HG02885 (cell line): ENCODE results near the gene ZNF668.
"Not testable (repeated sequence)": the region's sequence is repeated elsewhere in the genome, so short reads cannot be mapped to it uniquely, and the experiment has no call there.

Experiments
- ATAC-seq: cut with Tn5 transposase; IDR thresholded peaks from one replicate; pipeline ENCODE4 v1.9.1; 2021; ENCODE audit warnings: mild to moderate bottlenecking; ENCODE audit not compliant: unreplicated experiment, poor library complexity

ZNF668 gene

DNA sequence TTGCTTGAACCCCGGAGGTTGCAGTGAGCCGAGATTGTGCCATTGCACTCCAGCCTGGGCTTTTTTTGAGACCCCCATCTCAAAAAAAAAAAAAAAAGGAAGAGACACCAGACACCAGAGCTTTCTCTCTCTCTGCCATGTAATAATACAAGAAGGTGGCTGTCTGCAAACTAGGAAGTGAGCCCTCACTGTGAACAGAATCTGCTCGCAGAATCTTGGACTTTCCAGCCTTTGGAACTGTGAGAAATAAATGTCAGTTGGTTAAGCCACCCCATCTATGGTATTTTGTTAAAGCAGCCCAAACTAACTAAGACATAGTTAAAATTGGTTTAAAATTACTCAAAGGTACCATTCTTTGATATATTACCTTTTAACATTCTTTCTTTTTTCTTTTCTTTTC lies 53.5 kb downstream of the ZNF668 start:
- no peak for ATAC-seq

DNA sequence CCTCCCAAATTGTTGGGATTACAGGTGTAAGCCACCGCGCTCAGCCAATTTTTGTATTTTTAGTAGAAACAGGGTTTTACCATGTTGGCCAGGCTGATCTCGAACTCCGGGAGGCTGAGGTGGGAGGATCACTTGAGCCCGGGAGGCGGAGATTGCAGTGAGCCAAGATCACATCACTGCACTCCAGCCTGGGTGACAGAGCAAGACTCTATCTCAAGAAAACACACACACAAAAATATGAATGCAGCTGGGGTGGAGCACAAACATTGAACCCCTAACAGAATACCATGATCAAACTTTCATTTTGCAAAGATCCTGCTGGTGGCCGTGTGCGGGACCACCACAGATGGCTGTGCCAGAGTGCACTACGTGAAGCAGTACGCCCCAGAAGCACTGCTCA lies 56.3 kb downstream of the ZNF668 start:
- ATAC-seq = not testable (repeated sequence)

DNA sequence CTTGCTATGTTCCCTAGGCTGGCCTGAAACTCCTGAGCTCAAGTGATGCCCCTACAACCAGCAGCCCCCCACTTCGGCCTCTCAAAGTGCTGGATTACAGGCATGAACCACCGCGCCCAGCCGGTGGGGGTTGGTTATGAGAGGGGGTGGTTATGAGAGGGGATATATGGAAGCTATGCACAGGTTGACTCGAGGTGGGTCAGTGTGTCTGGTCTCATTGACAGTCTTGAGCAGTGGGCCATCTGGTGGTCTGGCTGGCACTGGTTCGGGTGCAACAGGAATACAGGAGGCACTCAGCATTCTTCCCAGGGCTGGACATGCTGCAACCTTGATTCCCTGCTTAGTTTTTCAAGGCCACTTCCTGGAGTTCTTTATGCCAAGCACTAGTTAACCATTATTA lies 58.0 kb downstream of the ZNF668 start:
- ATAC-seq = no peak

DNA sequence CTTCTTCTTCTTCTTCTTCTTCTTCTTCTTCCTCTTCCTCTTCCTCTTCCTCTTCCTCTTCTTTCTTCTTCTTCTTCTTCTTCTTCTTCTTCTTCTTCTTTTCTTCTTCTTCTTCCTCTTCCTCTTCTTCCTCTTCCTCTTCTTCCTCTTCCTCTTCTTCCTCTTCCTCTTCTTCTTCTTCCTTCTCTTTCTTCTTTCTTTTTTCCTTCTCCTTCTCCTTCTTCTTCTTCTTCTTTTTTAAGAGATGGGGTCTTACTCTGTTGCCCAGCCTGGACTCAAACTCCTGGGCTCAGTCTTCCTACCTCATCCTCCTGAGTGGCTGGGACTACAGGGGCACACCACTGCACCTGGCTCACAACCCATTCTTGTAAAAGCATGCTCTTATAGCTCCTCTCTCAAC lies 60.7 kb downstream of the ZNF668 start:
- ATAC-seq = not testable (repeated sequence)

DNA sequence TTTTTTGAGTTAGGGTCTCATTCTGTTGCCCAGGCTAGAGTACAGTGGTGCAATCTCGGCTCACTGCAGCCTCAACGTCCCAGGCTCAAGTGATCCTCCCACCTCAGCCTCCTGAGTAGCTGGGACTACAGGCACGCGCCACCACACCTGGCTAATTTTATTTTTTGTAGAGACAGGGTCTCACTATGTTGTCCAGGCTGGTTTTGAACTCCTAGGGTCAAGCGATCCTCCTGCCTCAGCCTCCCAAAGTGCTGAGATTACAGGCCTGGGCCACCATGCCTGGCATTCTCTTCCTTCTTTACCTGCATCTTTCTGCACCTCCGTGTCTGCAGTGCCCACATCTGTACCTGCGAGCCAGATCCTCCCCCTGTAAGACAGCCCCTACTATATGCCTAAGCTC lies 62.2 kb downstream of the ZNF668 start:
- not testable (repeated sequence) for ATAC-seq
